Neural cell (in vitro differentiated cells): ENCODE data around the gene GRID1.

Experiments used
- CTCF ChIP-seq: fragments of 450-650 bp; IDR thresholded peaks from 2 replicates; pipeline ENCODE4 v1.5.1; 2014; ENCODE audit warnings: antibody characterized with exemption, mild to moderate bottlenecking, moderate library complexity; ENCODE audit not compliant: poor library complexity, severe bottlenecking
- EP300 ChIP-seq: fragments of 450-650 bp; conservative IDR thresholded peaks from 2 replicates; pipeline ENCODE4 v1.6.1; 2014; ENCODE audit warnings: antibody characterized with exemption, mild to moderate bottlenecking, moderate library complexity; ENCODE audit not compliant: poor library complexity, severe bottlenecking
- EZH2 ChIP-seq: fragments of 200-600, 300-800 bp; shearing (Covaris generic), sonication (generic); IDR thresholded peaks from 2 replicates; pipeline ENCODE4 v1.6.1; 2014; ENCODE audit warnings: antibody characterized with exemption, low read length, borderline replicate concordance, mild to moderate bottlenecking; ENCODE audit not compliant: insufficient read depth, poor library complexity, severe bottlenecking
- POLR2AphosphoS5 ChIP-seq: IDR thresholded peaks from 2 replicates; pipeline ENCODE4 v1.6.1; 2012
- REST ChIP-seq: IDR thresholded peaks from 2 replicates; pipeline ENCODE4 v1.6.1; 2012; ENCODE audit warnings: borderline replicate concordance
- SMC3 ChIP-seq: fragments of 450-650 bp; conservative IDR thresholded peaks from 2 replicates; pipeline ENCODE4 v1.6.1; 2014; ENCODE audit warnings: antibody characterized with exemption, mild to moderate bottlenecking, moderate library complexity; ENCODE audit not compliant: poor library complexity
- TAF1 ChIP-seq: IDR thresholded peaks from 2 replicates; pipeline ENCODE4 v1.6.1; 2012; ENCODE audit warnings: low read depth

- no peak for TF ChIP-seq POLR2AphosphoS5
- TF ChIP-seq CTCF: no peak
- TF ChIP-seq SMC3: no peak
- TF ChIP-seq TAF1: no peak
- TF ChIP-seq REST: no peak
- no peak for TF ChIP-seq EP300
- TF ChIP-seq EZH2: no peak
Measured at GRCh38 chr10:86045896-86046295, 320.7 kb downstream of the GRID1 start.
